GM12878 (cell line): ENCODE measurements around the gene GALNT12. TPM values are rescaled to one million over a fixed set of nuclear protein-coding genes. Genes with fewer than 3 reads are reported as not detected.

Experiments used
- BHLHE40 ChIP-seq, 2 experiments: fragments of 450-650 bp in 1 of 2; IDR thresholded peaks; 2 replicates each; pipeline ENCODE4 v1.6.1; 2011 to 2017; ENCODE audit warnings: low read depth in 2 of 2, borderline replicate concordance in 1 of 2, improper control_type of control experiment in 1 of 2, low read length in 1 of 2, mild to moderate bottlenecking in 1 of 2
- FOXM1 ChIP-seq: IDR thresholded peaks from 2 replicates; pipeline ENCODE4 v1.6.1; 2012; ENCODE audit warnings: low read depth, mild to moderate bottlenecking, inconsistent platforms, low read length, moderate library complexity
- polyA plus RNA-seq, 11 experiments: library from polyadenylated mRNA; depleted of rRNA in 4 of 11; unstranded in 6 of 11; stranded (reverse) in 5 of 11; fragments of >200 nt; fragmentation: Nextera tagmentation in 4 of 11; fragmentation: Illumina TruSeq in 1 of 11; extraction: Ambion mirVana in 4 of 11; extraction: Trizol in 1 of 11; gene quantifications; 1 replicate in 1 of 11; 2 replicates in 10 of 11; pipeline versions ENCODE4 v1.2.1 to v1.2.3, GENCODE V29; 2011 to 2016; ENCODE audit warnings: inconsistent platforms in 2 of 11, missing spikeins in 2 of 11, low read depth in 1 of 11
- total RNA-seq, 4 experiments: library from RNA; depleted of rRNA in 3 of 4; stranded (reverse); fragments of >200 nt in 3 of 4; fragmentation: Illumina TruSeq in 1 of 4; extraction: Trizol in 1 of 4; gene quantifications; 2 replicates each; pipeline versions ENCODE4 v1.2.1 to v1.2.3, GENCODE V29; 2013 to 2021
- TF ChIP-seq, protein P1 (sequence below): IDR thresholded peaks from 2 replicates; pipeline ENCODE4 v1.6.1; 2012; ENCODE audit warnings: improper control_type of control experiment, low read depth, low read length; ENCODE audit not compliant: insufficient replicate concordance
- TF ChIP-seq, protein P2 (sequence below): fragments of 450-650 bp; IDR thresholded peaks from 2 replicates; pipeline ENCODE4 v1.6.1; 2017; ENCODE audit warnings: borderline replicate concordance
- TF ChIP-seq, protein P3 (sequence below): IDR thresholded peaks from 2 replicates; pipeline ENCODE4 v1.6.1; 2012; ENCODE audit warnings: mild to moderate bottlenecking, low read depth, low read length

GALNT12 gene
- total and polyA plus RNA-seq, 10 of the 15 experiments (the other 5 are each of a cell fraction or from before 2014, with no cell fraction given): 0.13 to 5.3 (median 3.2) TPM

- TF ChIP-seq, protein P1, sequence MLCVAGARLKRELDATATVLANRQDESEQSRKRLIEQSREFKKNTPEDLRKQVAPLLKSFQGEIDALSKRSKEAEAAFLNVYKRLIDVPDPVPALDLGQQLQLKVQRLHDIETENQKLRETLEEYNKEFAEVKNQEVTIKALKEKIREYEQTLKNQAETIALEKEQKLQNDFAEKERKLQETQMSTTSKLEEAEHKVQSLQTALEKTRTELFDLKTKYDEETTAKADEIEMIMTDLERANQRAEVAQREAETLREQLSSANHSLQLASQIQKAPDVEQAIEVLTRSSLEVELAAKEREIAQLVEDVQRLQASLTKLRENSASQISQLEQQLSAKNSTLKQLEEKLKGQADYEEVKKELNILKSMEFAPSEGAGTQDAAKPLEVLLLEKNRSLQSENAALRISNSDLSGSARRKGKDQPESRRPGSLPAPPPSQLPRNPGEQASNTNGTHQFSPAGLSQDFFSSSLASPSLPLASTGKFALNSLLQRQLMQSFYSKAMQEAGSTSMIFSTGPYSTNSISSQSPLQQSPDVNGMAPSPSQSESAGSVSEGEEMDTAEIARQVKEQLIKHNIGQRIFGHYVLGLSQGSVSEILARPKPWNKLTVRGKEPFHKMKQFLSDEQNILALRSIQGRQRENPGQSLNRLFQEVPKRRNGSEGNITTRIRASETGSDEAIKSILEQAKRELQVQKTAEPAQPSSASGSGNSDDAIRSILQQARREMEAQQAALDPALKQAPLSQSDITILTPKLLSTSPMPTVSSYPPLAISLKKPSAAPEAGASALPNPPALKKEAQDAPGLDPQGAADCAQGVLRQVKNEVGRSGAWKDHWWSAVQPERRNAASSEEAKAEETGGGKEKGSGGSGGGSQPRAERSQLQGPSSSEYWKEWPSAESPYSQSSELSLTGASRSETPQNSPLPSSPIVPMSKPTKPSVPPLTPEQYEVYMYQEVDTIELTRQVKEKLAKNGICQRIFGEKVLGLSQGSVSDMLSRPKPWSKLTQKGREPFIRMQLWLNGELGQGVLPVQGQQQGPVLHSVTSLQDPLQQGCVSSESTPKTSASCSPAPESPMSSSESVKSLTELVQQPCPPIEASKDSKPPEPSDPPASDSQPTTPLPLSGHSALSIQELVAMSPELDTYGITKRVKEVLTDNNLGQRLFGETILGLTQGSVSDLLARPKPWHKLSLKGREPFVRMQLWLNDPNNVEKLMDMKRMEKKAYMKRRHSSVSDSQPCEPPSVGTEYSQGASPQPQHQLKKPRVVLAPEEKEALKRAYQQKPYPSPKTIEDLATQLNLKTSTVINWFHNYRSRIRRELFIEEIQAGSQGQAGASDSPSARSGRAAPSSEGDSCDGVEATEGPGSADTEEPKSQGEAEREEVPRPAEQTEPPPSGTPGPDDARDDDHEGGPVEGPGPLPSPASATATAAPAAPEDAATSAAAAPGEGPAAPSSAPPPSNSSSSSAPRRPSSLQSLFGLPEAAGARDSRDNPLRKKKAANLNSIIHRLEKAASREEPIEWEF: no peak
- TF ChIP-seq, protein P2, sequence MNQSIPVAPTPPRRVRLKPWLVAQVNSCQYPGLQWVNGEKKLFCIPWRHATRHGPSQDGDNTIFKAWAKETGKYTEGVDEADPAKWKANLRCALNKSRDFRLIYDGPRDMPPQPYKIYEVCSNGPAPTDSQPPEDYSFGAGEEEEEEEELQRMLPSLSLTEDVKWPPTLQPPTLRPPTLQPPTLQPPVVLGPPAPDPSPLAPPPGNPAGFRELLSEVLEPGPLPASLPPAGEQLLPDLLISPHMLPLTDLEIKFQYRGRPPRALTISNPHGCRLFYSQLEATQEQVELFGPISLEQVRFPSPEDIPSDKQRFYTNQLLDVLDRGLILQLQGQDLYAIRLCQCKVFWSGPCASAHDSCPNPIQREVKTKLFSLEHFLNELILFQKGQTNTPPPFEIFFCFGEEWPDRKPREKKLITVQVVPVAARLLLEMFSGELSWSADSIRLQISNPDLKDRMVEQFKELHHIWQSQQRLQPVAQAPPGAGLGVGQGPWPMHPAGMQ: no peak
- TF ChIP-seq, protein P3, sequence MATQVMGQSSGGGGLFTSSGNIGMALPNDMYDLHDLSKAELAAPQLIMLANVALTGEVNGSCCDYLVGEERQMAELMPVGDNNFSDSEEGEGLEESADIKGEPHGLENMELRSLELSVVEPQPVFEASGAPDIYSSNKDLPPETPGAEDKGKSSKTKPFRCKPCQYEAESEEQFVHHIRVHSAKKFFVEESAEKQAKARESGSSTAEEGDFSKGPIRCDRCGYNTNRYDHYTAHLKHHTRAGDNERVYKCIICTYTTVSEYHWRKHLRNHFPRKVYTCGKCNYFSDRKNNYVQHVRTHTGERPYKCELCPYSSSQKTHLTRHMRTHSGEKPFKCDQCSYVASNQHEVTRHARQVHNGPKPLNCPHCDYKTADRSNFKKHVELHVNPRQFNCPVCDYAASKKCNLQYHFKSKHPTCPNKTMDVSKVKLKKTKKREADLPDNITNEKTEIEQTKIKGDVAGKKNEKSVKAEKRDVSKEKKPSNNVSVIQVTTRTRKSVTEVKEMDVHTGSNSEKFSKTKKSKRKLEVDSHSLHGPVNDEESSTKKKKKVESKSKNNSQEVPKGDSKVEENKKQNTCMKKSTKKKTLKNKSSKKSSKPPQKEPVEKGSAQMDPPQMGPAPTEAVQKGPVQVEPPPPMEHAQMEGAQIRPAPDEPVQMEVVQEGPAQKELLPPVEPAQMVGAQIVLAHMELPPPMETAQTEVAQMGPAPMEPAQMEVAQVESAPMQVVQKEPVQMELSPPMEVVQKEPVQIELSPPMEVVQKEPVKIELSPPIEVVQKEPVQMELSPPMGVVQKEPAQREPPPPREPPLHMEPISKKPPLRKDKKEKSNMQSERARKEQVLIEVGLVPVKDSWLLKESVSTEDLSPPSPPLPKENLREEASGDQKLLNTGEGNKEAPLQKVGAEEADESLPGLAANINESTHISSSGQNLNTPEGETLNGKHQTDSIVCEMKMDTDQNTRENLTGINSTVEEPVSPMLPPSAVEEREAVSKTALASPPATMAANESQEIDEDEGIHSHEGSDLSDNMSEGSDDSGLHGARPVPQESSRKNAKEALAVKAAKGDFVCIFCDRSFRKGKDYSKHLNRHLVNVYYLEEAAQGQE: no peak
- TF ChIP-seq BHLHE40 (IDR thresholded peaks at IDR 0.05; ENCODE audit: borderline replicate concordance in 1 of 2, low read depth in 2 of 2, low read length in 1 of 2) (no peak), FOXM1 (no peak)
These were observed 64.1 kb downstream of the GALNT12 start (continued) for GRCh38 chr9:98871558-98872065.
